Loucy (cell line): ENCODE results near the gene DCAF7.

Experiments used
- CTCF ChIP-seq: fragments of 200-600 bp; sonication (generic); conservative IDR thresholded peaks from 2 replicates; pipeline ENCODE4 v1.5.1; 2014; ENCODE audit warnings: mild to moderate bottlenecking, antibody characterized with exemption, low read length
- EZH2phosphoT487 ChIP-seq: fragments of 200-600 bp; IDR thresholded peaks from 2 replicates; pipeline ENCODE4 v1.6.1; 2018; ENCODE audit warnings: antibody characterized with exemption, mild to moderate bottlenecking, moderate library complexity, borderline replicate concordance

- TF ChIP-seq CTCF (no peak), EZH2phosphoT487 (no peak)
These were observed 34.9 kb upstream of the DCAF7 start for GRCh38 chr17:63515426-63515825.
